Measurements from ENCODE around the gene CCDC187. TPM values are rescaled to one million over a fixed set of nuclear protein-coding genes. Genes with fewer than 3 reads are reported as not detected.
"Not testable (repeated sequence)": the region's sequence is repeated elsewhere in the genome, so short reads cannot be mapped to it uniquely, and the experiment has no call there.

Gene CCDC187
- total and polyA plus RNA-seq, 9 donors, result 0.01 to 0.16 (median 0.04) TPM

GRCh38 chr9:136326761-136327303 is 22.9 kb upstream of the CCDC187 start:
- no peak for DNase-seq
- Histone ChIP-seq H3K4me3 (ENCODE audit: low read length) (peak overlapping the region; percentile 28), H3K4me1 (ENCODE audit: control insufficient read depth, insufficient read depth, low read length) (peaks cover 61% of the 10 kb centered on the region), H3K9me3 (replicated peaks; ENCODE audit: control insufficient read depth, low read depth, low read length) (no peaks in the 10 kb centered on the region), H3K27me3 (ENCODE audit: control insufficient read depth, insufficient read depth, low read length) (no peaks in the 10 kb centered on the region), H3K36me3 (ENCODE audit: control insufficient read depth, insufficient read depth, low read length) (peaks cover 5% of the 10 kb centered on the region), H3K27ac (ENCODE audit: low read length) (peak overlapping the region; percentile 86)
- 22% methylated on average over 17 of the region's 17 CpGs for WGBS (ENCODE audit: insufficient coverage)

- peak; percentile 63 for DNase-seq
- Histone ChIP-seq H3K27ac (ENCODE audit: low read length) (peak overlapping the region; percentile 86), H3K4me1 (ENCODE audit: control insufficient read depth, insufficient read depth, low read length) (peaks cover 61% of the 10 kb centered on the region), H3K9me3 (replicated peaks; ENCODE audit: control insufficient read depth, low read depth, low read length) (no peaks in the 10 kb centered on the region), H3K36me3 (ENCODE audit: control insufficient read depth, insufficient read depth, low read length) (peaks cover 5% of the 10 kb centered on the region), H3K27me3 (ENCODE audit: control insufficient read depth, insufficient read depth, low read length) (no peaks in the 10 kb centered on the region), H3K4me3 (ENCODE audit: low read length) (no peak overlapping the region)
- 15% methylated on average over 15 of the region's 28 CpGs for WGBS (ENCODE audit: insufficient coverage)
Observed at GRCh38 chr9:136326061-136326760, 22.3 kb upstream of the CCDC187 start.

- Histone ChIP-seq H3K27me3 (ENCODE audit: control insufficient read depth, insufficient read depth, low read length) (no peaks in the 10 kb centered on the region), H3K4me3 (ENCODE audit: low read length) (no peak overlapping the region), H3K9me3 (replicated peaks; ENCODE audit: control insufficient read depth, low read depth, low read length) (no peaks in the 10 kb centered on the region), H3K4me1 (ENCODE audit: control insufficient read depth, insufficient read depth, low read length) (peaks cover 57% of the 10 kb centered on the region), H3K36me3 (ENCODE audit: control insufficient read depth, insufficient read depth, low read length) (no peaks in the 10 kb centered on the region), H3K27ac (ENCODE audit: low read length) (no peak overlapping the region)
- 90% methylated on average over 12 of the region's 13 CpGs for WGBS (ENCODE audit: insufficient coverage)
- DNase-seq, result no peak
Observed at GRCh38 chr9:136325358-136325757, 21.5 kb upstream of the CCDC187 start.

GRCh38 chr9:136324501-136325300 is 20.8 kb upstream of the CCDC187 start:
- H3K9me3 ChIP-seq (replicated peaks; ENCODE audit: control insufficient read depth, low read depth, low read length), result no peaks in the 10 kb centered on the region
- DNase-seq, result no peak
- H3K27me3 ChIP-seq (ENCODE audit: control insufficient read depth, insufficient read depth, low read length), result no peaks in the 10 kb centered on the region
- H3K27ac ChIP-seq (ENCODE audit: low read length), result no peak overlapping the region
- 80% methylated on average over 13 of the region's 24 CpGs for WGBS (ENCODE audit: insufficient coverage)
- peaks cover 51% of the 10 kb centered on the region for H3K4me1 ChIP-seq (ENCODE audit: control insufficient read depth, insufficient read depth, low read length)
- H3K36me3 ChIP-seq (ENCODE audit: control insufficient read depth, insufficient read depth, low read length), result no peaks in the 10 kb centered on the region
- no peak overlapping the region for H3K4me3 ChIP-seq (ENCODE audit: low read length)

GRCh38 chr9:136323371-136323789 is 19.5 kb upstream of the CCDC187 start:
- no peak overlapping the region for H3K27ac ChIP-seq (ENCODE audit: low read length)
- H3K9me3 ChIP-seq (replicated peaks; ENCODE audit: control insufficient read depth, low read depth, low read length), result no peaks in the 10 kb centered on the region
- no peaks in the 10 kb centered on the region for H3K36me3 ChIP-seq (ENCODE audit: control insufficient read depth, insufficient read depth, low read length)
- no peaks in the 10 kb centered on the region for H3K27me3 ChIP-seq (ENCODE audit: control insufficient read depth, insufficient read depth, low read length)
- H3K4me1 ChIP-seq (ENCODE audit: control insufficient read depth, insufficient read depth, low read length), result peaks cover 38% of the 10 kb centered on the region
- WGBS (ENCODE audit: insufficient coverage), result 53% methylated on average over 9 of the region's 17 CpGs
- no peak overlapping the region for H3K4me3 ChIP-seq (ENCODE audit: low read length)
- no peak for DNase-seq

GRCh38 chr9:136322756-136323330 is 18.9 kb upstream of the CCDC187 start:
- peaks cover 33% of the 10 kb centered on the region for H3K4me1 ChIP-seq (ENCODE audit: control insufficient read depth, insufficient read depth, low read length)
- 51% methylated on average over 19 of the region's 23 CpGs for whole genome bisulfite sequencing (ENCODE audit: insufficient coverage)
- H3K9me3 ChIP-seq (replicated peaks; ENCODE audit: control insufficient read depth, low read depth, low read length), result no peaks in the 10 kb centered on the region
- H3K27ac ChIP-seq (ENCODE audit: low read length), result no peak overlapping the region
- no peaks in the 10 kb centered on the region for H3K36me3 ChIP-seq (ENCODE audit: control insufficient read depth, insufficient read depth, low read length)
- no peak for DNase-seq
- no peak overlapping the region for H3K4me3 ChIP-seq (ENCODE audit: low read length)
- H3K27me3 ChIP-seq (ENCODE audit: control insufficient read depth, insufficient read depth, low read length), result no peaks in the 10 kb centered on the region

- Histone ChIP-seq H3K36me3 (ENCODE audit: control insufficient read depth, insufficient read depth, low read length) (no peaks in the 10 kb centered on the region), H3K27ac (ENCODE audit: low read length) (no peak overlapping the region), H3K4me1 (ENCODE audit: control insufficient read depth, insufficient read depth, low read length) (peaks cover 27% of the 10 kb centered on the region), H3K4me3 (ENCODE audit: low read length) (no peak overlapping the region), H3K9me3 (replicated peaks; ENCODE audit: control insufficient read depth, low read depth, low read length) (no peaks in the 10 kb centered on the region), H3K27me3 (ENCODE audit: control insufficient read depth, insufficient read depth, low read length) (no peaks in the 10 kb centered on the region)
- no peak for DNase-seq
- WGBS (ENCODE audit: insufficient coverage), result 85% methylated on average over 17 of the region's 19 CpGs
Observed at GRCh38 chr9:136321561-136321960, 17.7 kb upstream of the CCDC187 start.

- H3K4me3 ChIP-seq (ENCODE audit: low read length); H3K27ac ChIP-seq (ENCODE audit: low read length); H3K36me3 ChIP-seq (ENCODE audit: control insufficient read depth, insufficient read depth, low read length); DNase-seq; H3K9me3 ChIP-seq (replicated peaks; ENCODE audit: control insufficient read depth, low read depth, low read length); H3K27me3 ChIP-seq (ENCODE audit: control insufficient read depth, insufficient read depth, low read length): not testable (repeated sequence)
- peaks cover 21% of the 10 kb centered on the region for H3K4me1 ChIP-seq (ENCODE audit: control insufficient read depth, insufficient read depth, low read length)
Observed at GRCh38 chr9:136320972-136321371, 17.1 kb upstream of the CCDC187 start.

- not testable (repeated sequence) for H3K36me3 ChIP-seq (ENCODE audit: control insufficient read depth, insufficient read depth, low read length); H3K9me3 ChIP-seq (replicated peaks; ENCODE audit: control insufficient read depth, low read depth, low read length); H3K27ac ChIP-seq (ENCODE audit: low read length); DNase-seq; H3K27me3 ChIP-seq (ENCODE audit: control insufficient read depth, insufficient read depth, low read length); H3K4me3 ChIP-seq (ENCODE audit: low read length)
- H3K4me1 ChIP-seq (ENCODE audit: control insufficient read depth, insufficient read depth, low read length), result peaks cover 14% of the 10 kb centered on the region
- no CpG with 5 or more reads among the region's 3 CpGs for WGBS (ENCODE audit: insufficient coverage)
Observed at GRCh38 chr9:136319955-136320354, 16.1 kb upstream of the CCDC187 start.

GRCh38 chr9:136319244-136319643 is 15.3 kb upstream of the CCDC187 start:
- peaks cover 11% of the 10 kb centered on the region for H3K9me3 ChIP-seq (replicated peaks; ENCODE audit: control insufficient read depth, low read depth, low read length)
- H3K27me3 ChIP-seq (ENCODE audit: control insufficient read depth, insufficient read depth, low read length); H3K4me3 ChIP-seq (ENCODE audit: low read length); H3K36me3 ChIP-seq (ENCODE audit: control insufficient read depth, insufficient read depth, low read length); DNase-seq; H3K27ac ChIP-seq (ENCODE audit: low read length): not testable (repeated sequence)
- WGBS (ENCODE audit: insufficient coverage), result 95% methylated on average over 12 of the region's 14 CpGs
- H3K4me1 ChIP-seq (ENCODE audit: control insufficient read depth, insufficient read depth, low read length), result peaks cover 12% of the 10 kb centered on the region
